ENCODE data around the gene IMMP2L. TPM values are rescaled to one million over a fixed set of nuclear protein-coding genes. Genes with fewer than 3 reads are reported as not detected.

Gene IMMP2L
- total and polyA plus RNA-seq, 4 donors: 7.3 to 21.1 (median 12.4) TPM

GRCh38 chr7:111041577-111041976, 520.7 kb downstream of the IMMP2L start:
- 94% methylated on average over 2 of the region's 2 CpGs for WGBS
- Histone ChIP-seq H3K27me3 (ENCODE audit: control insufficient read depth in 4 of 4, insufficient read depth in 4 of 4, low read length in 3 of 4) (no peaks in the 10 kb centered on the region), H3K9me3 (ENCODE audit: control insufficient read depth in 4 of 4, low read length in 3 of 4) (no peaks in the 10 kb centered on the region), H3K4me3 (ENCODE audit: low read depth in 1 of 3, low read length in 3 of 3) (no peak overlapping the region), H3K36me3 (ENCODE audit: control insufficient read depth in 4 of 4, insufficient read depth in 3 of 4, low read depth in 1 of 4, low read length in 3 of 4) (no peaks in the 10 kb centered on the region), H3K27ac (ENCODE audit: low read depth in 1 of 2, low read length in 2 of 2) (no peak overlapping the region), H3K9ac (ENCODE audit: low read depth in 1 of 2, low read length in 2 of 2) (no peak overlapping the region), H3K4me1 (ENCODE audit: control insufficient read depth in 4 of 4, insufficient read depth in 4 of 4, low read length in 3 of 4) (no peaks in the 10 kb centered on the region)
- no peak for DNase-seq (ENCODE audit: low spot score)
- no peak for TF ChIP-seq RXRA (IDR thresholded peaks at IDR 0.05)
- no peak for TF ChIP-seq SP1 (IDR thresholded peaks at IDR 0.05)
- TF ChIP-seq, protein P1, sequence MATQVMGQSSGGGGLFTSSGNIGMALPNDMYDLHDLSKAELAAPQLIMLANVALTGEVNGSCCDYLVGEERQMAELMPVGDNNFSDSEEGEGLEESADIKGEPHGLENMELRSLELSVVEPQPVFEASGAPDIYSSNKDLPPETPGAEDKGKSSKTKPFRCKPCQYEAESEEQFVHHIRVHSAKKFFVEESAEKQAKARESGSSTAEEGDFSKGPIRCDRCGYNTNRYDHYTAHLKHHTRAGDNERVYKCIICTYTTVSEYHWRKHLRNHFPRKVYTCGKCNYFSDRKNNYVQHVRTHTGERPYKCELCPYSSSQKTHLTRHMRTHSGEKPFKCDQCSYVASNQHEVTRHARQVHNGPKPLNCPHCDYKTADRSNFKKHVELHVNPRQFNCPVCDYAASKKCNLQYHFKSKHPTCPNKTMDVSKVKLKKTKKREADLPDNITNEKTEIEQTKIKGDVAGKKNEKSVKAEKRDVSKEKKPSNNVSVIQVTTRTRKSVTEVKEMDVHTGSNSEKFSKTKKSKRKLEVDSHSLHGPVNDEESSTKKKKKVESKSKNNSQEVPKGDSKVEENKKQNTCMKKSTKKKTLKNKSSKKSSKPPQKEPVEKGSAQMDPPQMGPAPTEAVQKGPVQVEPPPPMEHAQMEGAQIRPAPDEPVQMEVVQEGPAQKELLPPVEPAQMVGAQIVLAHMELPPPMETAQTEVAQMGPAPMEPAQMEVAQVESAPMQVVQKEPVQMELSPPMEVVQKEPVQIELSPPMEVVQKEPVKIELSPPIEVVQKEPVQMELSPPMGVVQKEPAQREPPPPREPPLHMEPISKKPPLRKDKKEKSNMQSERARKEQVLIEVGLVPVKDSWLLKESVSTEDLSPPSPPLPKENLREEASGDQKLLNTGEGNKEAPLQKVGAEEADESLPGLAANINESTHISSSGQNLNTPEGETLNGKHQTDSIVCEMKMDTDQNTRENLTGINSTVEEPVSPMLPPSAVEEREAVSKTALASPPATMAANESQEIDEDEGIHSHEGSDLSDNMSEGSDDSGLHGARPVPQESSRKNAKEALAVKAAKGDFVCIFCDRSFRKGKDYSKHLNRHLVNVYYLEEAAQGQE (IDR thresholded peaks at IDR 0.05): no peak
- TF ChIP-seq NR2F2 (IDR thresholded peaks at IDR 0.05): no peak
- no peak for TF ChIP-seq ZBTB33 (IDR thresholded peaks at IDR 0.05)
- TF ChIP-seq, protein P2, sequence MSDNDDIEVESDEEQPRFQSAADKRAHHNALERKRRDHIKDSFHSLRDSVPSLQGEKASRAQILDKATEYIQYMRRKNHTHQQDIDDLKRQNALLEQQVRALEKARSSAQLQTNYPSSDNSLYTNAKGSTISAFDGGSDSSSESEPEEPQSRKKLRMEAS (IDR thresholded peaks at IDR 0.05): no peak
- no peak for TF ChIP-seq FOXA1 (IDR thresholded peaks at IDR 0.05)
- no peak for TF ChIP-seq HNF4A (conservative IDR thresholded peaks at IDR 0.05)
- TF ChIP-seq RAD21 (IDR thresholded peaks at IDR 0.05): no peak
- TF ChIP-seq, protein P3, sequence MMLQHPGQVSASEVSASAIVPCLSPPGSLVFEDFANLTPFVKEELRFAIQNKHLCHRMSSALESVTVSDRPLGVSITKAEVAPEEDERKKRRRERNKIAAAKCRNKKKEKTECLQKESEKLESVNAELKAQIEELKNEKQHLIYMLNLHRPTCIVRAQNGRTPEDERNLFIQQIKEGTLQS (IDR thresholded peaks at IDR 0.05): no peak
- TF ChIP-seq YY1 (IDR thresholded peaks at IDR 0.05): no peak
- no peak for TF ChIP-seq GABPA (IDR thresholded peaks at IDR 0.05 in 1 of 2, conservative IDR thresholded peaks at IDR 0.05 in 1 of 2)
- no peak for TF ChIP-seq CTCF (IDR thresholded peaks at IDR 0.05; ENCODE audit: low read depth, low read length, missing input control)
- no peak for TF ChIP-seq HNF4G (IDR thresholded peaks at IDR 0.05)
- TF ChIP-seq EGR1 (IDR thresholded peaks at IDR 0.05; ENCODE audit: low read depth in 2 of 2): no peak
- no peak for TF ChIP-seq FOXA2 (IDR thresholded peaks at IDR 0.05)

DNA sequence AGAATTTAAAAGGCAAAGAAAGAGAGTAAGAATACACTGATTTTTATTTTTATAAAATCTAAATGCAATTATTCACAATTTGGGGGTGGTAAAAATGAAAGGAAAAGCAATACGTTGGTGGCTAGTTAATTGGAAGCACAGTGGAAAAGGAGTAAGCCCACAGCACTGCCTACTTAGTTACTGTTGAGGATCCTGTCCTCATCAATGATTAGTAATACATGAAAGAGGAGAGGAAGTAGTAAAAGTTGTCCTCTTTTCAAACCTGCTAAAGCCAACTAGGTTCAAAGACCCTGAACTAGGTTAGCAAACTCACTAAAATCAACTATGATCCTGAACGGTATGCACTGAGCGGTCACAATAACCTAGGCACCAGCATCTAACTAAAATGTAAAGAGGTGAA, 524.1 kb downstream of the IMMP2L start:
- no peak for DNase-seq (ENCODE audit: low spot score)
- Histone ChIP-seq H3K27me3 (ENCODE audit: control insufficient read depth in 4 of 4, insufficient read depth in 4 of 4, low read length in 3 of 4) (no peaks in the 10 kb centered on the region), H3K4me1 (ENCODE audit: control insufficient read depth in 4 of 4, insufficient read depth in 4 of 4, low read length in 3 of 4) (no peaks in the 10 kb centered on the region), H3K9ac (ENCODE audit: low read depth in 1 of 2, low read length in 2 of 2) (no peak overlapping the region), H3K9me3 (ENCODE audit: control insufficient read depth in 4 of 4, low read length in 3 of 4) (no peaks in the 10 kb centered on the region), H3K4me3 (ENCODE audit: low read depth in 1 of 3, low read length in 3 of 3) (no peak overlapping the region), H3K27ac (ENCODE audit: low read depth in 1 of 2, low read length in 2 of 2) (no peak overlapping the region), H3K36me3 (ENCODE audit: control insufficient read depth in 4 of 4, insufficient read depth in 3 of 4, low read depth in 1 of 4, low read length in 3 of 4) (no peaks in the 10 kb centered on the region)
- WGBS: 65% methylated on average over 3 of the region's 3 CpGs
- TF ChIP-seq CTCF (IDR thresholded peaks at IDR 0.05; ENCODE audit: low read depth, low read length, missing input control): no peak
- TF ChIP-seq YY1 (IDR thresholded peaks at IDR 0.05): no peak
- TF ChIP-seq SP1 (IDR thresholded peaks at IDR 0.05): no peak
- TF ChIP-seq RXRA (IDR thresholded peaks at IDR 0.05): no peak
- TF ChIP-seq EGR1 (IDR thresholded peaks at IDR 0.05; ENCODE audit: low read depth in 2 of 2): no peak
- TF ChIP-seq ZBTB33 (IDR thresholded peaks at IDR 0.05): no peak
- TF ChIP-seq GABPA (IDR thresholded peaks at IDR 0.05 in 1 of 2, conservative IDR thresholded peaks at IDR 0.05 in 1 of 2): no peak
- no peak for TF ChIP-seq FOXA1 (IDR thresholded peaks at IDR 0.05)
- TF ChIP-seq, protein P2 (IDR thresholded peaks at IDR 0.05): no peak
- TF ChIP-seq HNF4A (conservative IDR thresholded peaks at IDR 0.05): no peak
- no peak for TF ChIP-seq HNF4G (IDR thresholded peaks at IDR 0.05)

Data from liver (tissue), 9 donors.